ENCODE results near the gene SLC12A5.

DNA sequence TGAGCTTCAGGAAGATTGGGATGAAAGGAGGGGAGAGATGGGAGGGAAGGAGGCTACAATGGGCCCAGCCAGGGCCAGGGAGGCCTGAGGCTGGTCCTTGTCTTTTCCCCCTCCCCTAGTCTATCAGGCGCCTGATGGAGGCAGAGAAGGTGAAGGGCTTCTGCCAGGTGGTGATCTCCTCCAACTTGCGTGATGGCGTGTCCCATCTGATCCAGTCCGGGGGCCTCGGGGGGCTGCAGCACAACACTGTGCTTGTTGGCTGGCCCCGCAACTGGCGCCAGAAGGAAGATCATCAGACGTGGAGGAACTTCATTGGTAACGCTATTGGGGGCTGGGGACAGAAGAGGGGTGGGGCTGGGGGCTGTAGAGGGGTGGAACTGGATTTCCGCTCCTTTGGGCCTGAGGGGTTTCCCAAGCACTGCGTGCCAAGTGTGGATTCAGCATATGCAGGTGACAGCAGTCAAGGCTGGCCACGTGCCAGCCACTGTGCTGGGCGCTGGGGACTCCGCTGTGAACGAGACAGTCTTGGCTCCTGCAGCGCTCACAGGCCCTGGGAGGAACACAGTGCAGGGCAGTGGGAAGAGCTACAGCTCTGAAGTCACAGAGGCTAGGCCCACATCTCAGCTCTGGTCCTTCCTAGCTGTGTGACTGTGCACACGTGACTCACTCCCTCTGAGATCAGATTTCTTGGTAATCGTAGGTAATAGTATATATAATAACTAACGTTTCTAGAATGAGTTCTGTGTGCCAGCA is 22.7 kb downstream of the SLC12A5 start:
- TF ChIP-seq CTCF (IDR thresholded peaks at IDR 0.05) (no peak), POLR2A (IDR thresholded peaks at IDR 0.05) (no peak), POLR2AphosphoS5 (IDR thresholded peaks at IDR 0.05) (no peak), EP300 (IDR thresholded peaks at IDR 0.05; ENCODE audit: low read depth) (no peak)

All from transverse colon (tissue), 4 donors.